Small intestine (tissue), 7 donors: ENCODE results near the gene NEAT1. TPM values are rescaled to one million over a fixed set of nuclear protein-coding genes. Genes with fewer than 3 reads are reported as not detected.

Experiments
- DNase-seq, 2 donors: peaks; one replicate each; pipeline versions ENCODE4 v3.0.0 to v3.0.0-alpha.2; 2013
- FAIRE-seq: peaks from 2 replicates; lab custom pipeline; 2012; peaks lifted over from hg19 to GRCh38; lab: Jason Lieb, UNC
- H3K27ac ChIP-seq, 3 donors: one replicate each; pipeline ENCODE4 v1.5.1; 2013; ENCODE audit warnings: low read length in 2 of 3, mild to moderate bottlenecking in 2 of 3, control low read depth in 1 of 3, inconsistent platforms in 1 of 3, low read depth in 1 of 3, moderate library complexity in 1 of 3
- H3K27me3 ChIP-seq, 3 donors: one replicate each; pipeline ENCODE4 v1.6.1; 2013; ENCODE audit warnings: low read length in 3 of 3, inconsistent platforms in 1 of 3; ENCODE audit not compliant: control insufficient read depth in 3 of 3, insufficient read depth in 3 of 3
- H3K36me3 ChIP-seq, 3 donors: one replicate each; pipeline ENCODE4 v1.6.1; 2013; ENCODE audit warnings: low read length in 3 of 3, inconsistent platforms in 1 of 3, low read depth in 1 of 3, mild to moderate bottlenecking in 1 of 3, moderate library complexity in 1 of 3; ENCODE audit not compliant: control insufficient read depth in 3 of 3, insufficient read depth in 2 of 3
- H3K4me1 ChIP-seq, 3 donors: one replicate each; pipeline ENCODE4 v1.6.1; 2013; ENCODE audit warnings: low read length in 2 of 3, inconsistent platforms in 1 of 3, low read depth in 1 of 3, mild to moderate bottlenecking in 1 of 3, moderate library complexity in 1 of 3; ENCODE audit not compliant: control insufficient read depth in 3 of 3, insufficient read depth in 2 of 3
- H3K4me3 ChIP-seq, 3 donors: one replicate each; pipeline ENCODE4 v1.5.1; 2013; ENCODE audit warnings: low read length in 3 of 3, control low read depth in 1 of 3, inconsistent platforms in 1 of 3, low read depth in 1 of 3, mild to moderate bottlenecking in 1 of 3, moderate library complexity in 1 of 3
- H3K9me3 ChIP-seq, 2 donors: one replicate each; pipeline ENCODE4 v1.6.1; 2013; ENCODE audit warnings: low read depth in 1 of 2, low read length in 1 of 2; ENCODE audit not compliant: control insufficient read depth in 2 of 2, insufficient read depth in 1 of 2
- WGBS, 3 donors: extraction: QIAGEN DNeasy Blood & Tissue Kit; methylation state at CpG; one replicate each; pipeline ENCODE4 v1.1.7; 2013; 5-methylcytosine and 5-hydroxymethylcytosine counted together
- polyA plus RNA-seq, 4 donors: library from polyadenylated mRNA; stranded (reverse) in 3 of 4; unstranded in 1 of 4; fragments of 200-250 nt in 3 of 4; fragments of 120-200 nt in 1 of 4; gene quantifications; one replicate each; pipeline versions ENCODE4 v1.2.1 to v1.2.3, GENCODE V29; 2013
- donor health status: healthy with polysubstance abuse.
- donor health status: control.
- donor health status: control.
- donor health status: Bipolar disorder and iron deficiency.
- donor health status: healthy.

Gene NEAT1
- polyA plus RNA-seq, 4 donors = 256 to 3,420 (median 1,041) TPM

GRCh38 chr11:65378208-65378927 lies 44.2 kb upstream of the NEAT1 start:
- peaks cover 8 to 68% (median 8%) of the 10 kb centered on the region in 3 donors for H3K4me1 ChIP-seq
- 28 to 56% (median 46%) methylated on average over 18 to 19 of the region's 19 CpGs for WGBS, 3 donors
- FAIRE-seq (no peak), DNase-seq (peak; percentile 71 to 85)
- peak overlapping the region in 1 of 3 donors; percentile 0 for H3K4me3 ChIP-seq
- H3K9me3 ChIP-seq = no peaks in the 10 kb centered on the region
- H3K27me3 ChIP-seq = no peaks in the 10 kb centered on the region
- H3K27ac ChIP-seq = peak overlapping the region in 2 of 3 donors; percentile 6 to 99
- H3K36me3 ChIP-seq = peaks cover 0 to 65% (median 1%) of the 10 kb centered on the region in 3 donors

- peaks cover 0 to 59% (median 1%) of the 10 kb centered on the region in 3 donors for H3K36me3 ChIP-seq
- 75 to 86% (median 76%) methylated on average over 13 to 14 of the region's 14 CpGs for WGBS, 3 donors
- H3K27ac ChIP-seq = peak overlapping the region; percentile 6 to 99 (median 17)
- H3K4me3 ChIP-seq = peak overlapping the region in 1 of 3 donors; percentile 0
- H3K9me3 ChIP-seq = no peaks in the 10 kb centered on the region
- DNase-seq (no peak), FAIRE-seq (no peak)
- peaks cover 9 to 73% (median 9%) of the 10 kb centered on the region in 3 donors for H3K4me1 ChIP-seq
- H3K27me3 ChIP-seq = no peaks in the 10 kb centered on the region
Observed at GRCh38 chr11:65378928-65379638, 43.5 kb upstream of the NEAT1 start.

- Histone ChIP-seq H3K27me3 (no peaks in the 10 kb centered on the region), H3K36me3 (peaks cover 0 to 56% (median 1%) of the 10 kb centered on the region in 3 donors), H3K27ac (peak overlapping the region; percentile 98 to 99 (median 99)), H3K4me3 (no peak overlapping the region), H3K4me1 (peaks cover 9 to 79% (median 9%) of the 10 kb centered on the region in 3 donors), H3K9me3 (no peaks in the 10 kb centered on the region)
- FAIRE-seq (no peak), DNase-seq (no peak)
- WGBS, 3 donors = 75 to 87% (median 79%) methylated on average over 13 of the region's 13 CpGs
Observed at GRCh38 chr11:65379698-65380459, 42.7 kb upstream of the NEAT1 start.

GRCh38 chr11:65380460-65381119 lies 42.0 kb upstream of the NEAT1 start:
- 41 to 70% (median 50%) methylated on average over 15 to 16 of the region's 16 CpGs for WGBS, 3 donors
- no peak for FAIRE-seq
- DNase-seq = peak; percentile 72 to 82
- peaks cover 9 to 85% (median 9%) of the 10 kb centered on the region in 3 donors for H3K4me1 ChIP-seq
- H3K27me3 ChIP-seq = no peaks in the 10 kb centered on the region
- no peaks in the 10 kb centered on the region for H3K9me3 ChIP-seq
- peaks cover 0 to 49% (median 1%) of the 10 kb centered on the region in 3 donors for H3K36me3 ChIP-seq
- peak overlapping the region in 2 of 3 donors; percentile 3 to 37 for H3K4me3 ChIP-seq
- H3K27ac ChIP-seq = peak overlapping the region; percentile 98 to 99 (median 99)

GRCh38 chr11:65381716-65382032 lies 40.9 kb upstream of the NEAT1 start:
- H3K27me3 ChIP-seq = no peaks in the 10 kb centered on the region
- DNase-seq (peak in 1 of 2 donors; percentile 94), FAIRE-seq (no peak)
- peaks cover 0 to 39% (median 0%) of the 10 kb centered on the region in 3 donors for H3K36me3 ChIP-seq
- peaks cover 9 to 89% (median 12%) of the 10 kb centered on the region in 3 donors for H3K4me1 ChIP-seq
- H3K27ac ChIP-seq = peak overlapping the region; percentile 98 to 99 (median 99)
- peak overlapping the region; percentile 26 to 37 (median 37) for H3K4me3 ChIP-seq
- WGBS, 3 donors = 0 to 3% (median 2%) methylated on average over 6 of the region's 6 CpGs
- no peaks in the 10 kb centered on the region for H3K9me3 ChIP-seq

- FAIRE-seq = no peak
- Histone ChIP-seq H3K27ac (peak within 1 kb of the TSS; percentile 98 to 99 (median 99)), H3K27me3 (no peaks in the 10 kb centered on the region), H3K36me3 (peaks cover 0 to 34% (median 0%) of the 10 kb centered on the region in 3 donors), H3K4me1 (peaks cover 9 to 84% (median 12%) of the 10 kb centered on the region in 3 donors), H3K9me3 (no peaks in the 10 kb centered on the region), H3K4me3 (peak within 1 kb of the TSS; percentile 26 to 37 (median 37))
- 0% methylated on average over 19 to 27 of the region's 27 CpGs for WGBS, 3 donors
- DNase-seq = peak; percentile 97
Observed at GRCh38 chr11:65382033-65382803, 40.4 kb upstream of the NEAT1 start, which contains the start of gene SLC25A45. Gene SLC25A45 (minus strand): TSS chr11:65382646. CDS start chr11:65381951, 695 bp downstream.

GRCh38 chr11:65382804-65383368 lies 39.7 kb upstream of the NEAT1 start:
- Histone ChIP-seq H3K27me3 (no peaks in the 10 kb centered on the region), H3K4me3 (peak overlapping the region; percentile 20 to 37 (median 37)), H3K36me3 (peaks cover 0 to 27% (median 0%) of the 10 kb centered on the region in 3 donors), H3K4me1 (peaks cover 9 to 80% (median 12%) of the 10 kb centered on the region in 3 donors), H3K27ac (peak overlapping the region; percentile 98 to 99 (median 99)), H3K9me3 (no peaks in the 10 kb centered on the region)
- 4 to 12% (median 10%) methylated on average over 12 of the region's 12 CpGs for WGBS, 3 donors
- DNase-seq (peak in 1 of 2 donors; percentile 91), FAIRE-seq (no peak)
